COLO829 (cell line): Measurements from ENCODE around the gene COL23A1.
A peak's percentile ranks its signal among the peaks of the same experiment; 100 is the strongest.

Experiments
- DNase-seq: peaks from one replicate; pipeline ENCODE4 v3.0.0; 2012; ENCODE audit warnings: low spot score

COL23A1 gene

GRCh38 chr5:178554311-178554710, 35.9 kb downstream of the COL23A1 start:
- DNase-seq = no peak

GRCh38 chr5:178553517-178553916, 36.7 kb downstream of the COL23A1 start:
- DNase-seq = no peak

GRCh38 chr5:178551468-178551867, 38.7 kb downstream of the COL23A1 start:
- no peak for DNase-seq

GRCh38 chr5:178551059-178551458, 39.1 kb downstream of the COL23A1 start:
- peak; percentile 25 for DNase-seq

GRCh38 chr5:178548746-178549145, 41.4 kb downstream of the COL23A1 start:
- no peak for DNase-seq

GRCh38 chr5:178547753-178548415, 42.3 kb downstream of the COL23A1 start:
- DNase-seq = no peak

- no peak for DNase-seq
These were observed 43.0 kb downstream of the COL23A1 start for GRCh38 chr5:178547052-178547666.

- no peak for DNase-seq
These were observed 43.5 kb downstream of the COL23A1 start for GRCh38 chr5:178546675-178547033.

- DNase-seq = no peak
These were observed 44.1 kb downstream of the COL23A1 start for GRCh38 chr5:178545941-178546674.

GRCh38 chr5:178545176-178545575, 45.0 kb downstream of the COL23A1 start:
- DNase-seq = no peak

GRCh38 chr5:178544166-178544834, 45.9 kb downstream of the COL23A1 start:
- DNase-seq = no peak

GRCh38 chr5:178542455-178542854, 47.7 kb downstream of the COL23A1 start:
- no peak for DNase-seq

GRCh38 chr5:178540526-178540925, 49.7 kb downstream of the COL23A1 start:
- DNase-seq = no peak

- no peak for DNase-seq
These were observed 51.4 kb downstream of the COL23A1 start for GRCh38 chr5:178538741-178539229.

- no peak for DNase-seq
These were observed 52.5 kb downstream of the COL23A1 start for GRCh38 chr5:178537467-178538371.

GRCh38 chr5:178536541-178537466, 53.4 kb downstream of the COL23A1 start:
- DNase-seq = no peak

GRCh38 chr5:178535299-178536175, 54.7 kb downstream of the COL23A1 start:
- no peak for DNase-seq

- no peak for DNase-seq
These were observed 57.1 kb downstream of the COL23A1 start for GRCh38 chr5:178533136-178533535.

- no peak for DNase-seq
These were observed 57.5 kb downstream of the COL23A1 start for GRCh38 chr5:178532666-178533065.
